Measurements from ENCODE around the gene NFKBIA.
"Not testable (repeated sequence)": the region's sequence is repeated elsewhere in the genome, so short reads cannot be mapped to it uniquely, and the experiment has no call there.

The NFKBIA gene

DNA sequence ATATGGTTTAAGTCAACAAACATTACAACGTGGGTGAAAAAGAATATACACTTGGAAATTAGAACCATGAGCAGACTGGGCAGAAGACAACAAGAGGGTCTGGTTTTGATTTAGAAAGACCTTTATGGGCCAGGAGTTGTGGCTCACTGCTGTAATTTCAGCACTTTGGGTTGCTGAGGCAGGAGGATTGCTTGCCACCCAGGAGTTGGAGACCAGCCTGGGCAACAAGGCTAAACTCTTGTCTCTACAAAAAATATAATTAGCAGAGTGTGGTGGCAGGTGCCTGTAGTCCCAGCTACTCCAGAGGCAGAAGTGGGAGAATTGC lies 2.7 kb upstream of the NFKBIA start:
- no peak for DNase-seq

GRCh38 chr14:35406506-35407305 lies 2.2 kb upstream of the NFKBIA start:
- peak; percentile 68 to 73 for DNase-seq

DNA sequence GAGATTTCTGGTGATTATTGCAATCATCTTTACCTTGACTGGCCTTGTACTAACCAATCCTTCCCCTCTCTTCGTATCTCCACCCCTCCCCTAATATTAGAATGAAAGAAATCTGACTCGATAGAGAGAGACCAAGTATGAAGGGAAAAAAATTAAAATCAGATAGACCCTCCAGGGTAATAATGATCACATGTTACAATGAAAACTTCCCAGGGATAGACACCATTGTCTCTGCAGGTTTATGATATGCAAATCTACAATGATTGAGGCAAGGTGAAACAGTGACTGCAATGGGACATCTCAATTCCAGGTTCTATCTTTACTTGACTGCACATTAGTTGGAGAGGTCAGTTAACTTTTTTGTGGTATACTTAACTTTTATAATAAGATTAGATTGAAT lies 1.5 kb upstream of the NFKBIA start:
- no peak for DNase-seq

GRCh38 chr14:35405304-35405996 lies 901 bp upstream of the NFKBIA start:
- no peak for DNase-seq

DNA sequence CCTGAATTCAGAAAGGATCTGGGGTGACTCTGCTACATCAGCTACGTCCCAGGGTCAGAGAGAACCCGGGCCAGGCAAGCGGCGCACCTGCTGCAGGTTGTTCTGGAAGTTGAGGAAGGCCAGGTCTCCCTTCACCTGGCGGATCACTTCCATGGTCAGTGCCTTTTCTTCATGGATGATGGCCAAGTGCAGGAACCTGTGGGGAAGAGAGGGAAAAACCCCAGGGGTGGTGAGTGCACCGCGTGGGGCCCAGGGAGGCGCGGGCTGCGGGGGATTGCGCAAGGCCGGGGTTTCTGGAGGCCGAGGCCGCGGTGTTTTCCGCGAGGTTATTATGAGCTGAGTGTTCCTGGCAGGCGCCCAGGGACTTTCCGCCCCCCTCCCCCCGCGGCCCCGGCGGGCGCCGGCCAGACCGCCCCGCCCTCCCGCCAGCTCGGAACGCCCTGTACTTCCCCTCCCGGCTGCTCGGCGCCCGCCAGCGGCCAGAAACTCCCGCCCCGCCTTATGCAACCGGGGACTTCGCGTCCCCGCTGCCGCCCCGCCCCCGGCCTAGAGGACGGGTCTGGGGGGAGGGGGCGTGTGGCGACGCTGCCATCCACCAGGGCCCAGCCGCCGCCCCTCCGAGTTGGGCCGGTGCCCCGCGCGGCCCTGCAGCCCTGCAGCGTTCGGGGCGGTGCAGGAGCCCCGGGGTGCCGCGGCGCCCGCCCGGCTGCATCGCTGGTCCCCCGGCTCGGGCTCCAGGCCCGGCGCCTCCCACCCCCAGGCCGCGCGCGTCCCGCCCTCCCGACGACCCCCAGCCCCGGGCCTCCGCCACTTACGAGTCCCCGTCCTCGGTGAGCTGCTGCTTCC lies 723 bp downstream of the NFKBIA start:
- peak; percentile 82 to 94 for DNase-seq

- peak; percentile 58 to 70 for DNase-seq
These were observed 1.4 kb downstream of the NFKBIA start for GRCh38 chr14:35403114-35403602.

- DNase-seq = peak; percentile 56 to 64
These were observed 2.0 kb downstream of the NFKBIA start for GRCh38 chr14:35402323-35403113.

- peak in 1 of 2 donors; percentile 67 for DNase-seq
These were observed 2.9 kb downstream of the NFKBIA start for GRCh38 chr14:35401422-35402265.

DNA sequence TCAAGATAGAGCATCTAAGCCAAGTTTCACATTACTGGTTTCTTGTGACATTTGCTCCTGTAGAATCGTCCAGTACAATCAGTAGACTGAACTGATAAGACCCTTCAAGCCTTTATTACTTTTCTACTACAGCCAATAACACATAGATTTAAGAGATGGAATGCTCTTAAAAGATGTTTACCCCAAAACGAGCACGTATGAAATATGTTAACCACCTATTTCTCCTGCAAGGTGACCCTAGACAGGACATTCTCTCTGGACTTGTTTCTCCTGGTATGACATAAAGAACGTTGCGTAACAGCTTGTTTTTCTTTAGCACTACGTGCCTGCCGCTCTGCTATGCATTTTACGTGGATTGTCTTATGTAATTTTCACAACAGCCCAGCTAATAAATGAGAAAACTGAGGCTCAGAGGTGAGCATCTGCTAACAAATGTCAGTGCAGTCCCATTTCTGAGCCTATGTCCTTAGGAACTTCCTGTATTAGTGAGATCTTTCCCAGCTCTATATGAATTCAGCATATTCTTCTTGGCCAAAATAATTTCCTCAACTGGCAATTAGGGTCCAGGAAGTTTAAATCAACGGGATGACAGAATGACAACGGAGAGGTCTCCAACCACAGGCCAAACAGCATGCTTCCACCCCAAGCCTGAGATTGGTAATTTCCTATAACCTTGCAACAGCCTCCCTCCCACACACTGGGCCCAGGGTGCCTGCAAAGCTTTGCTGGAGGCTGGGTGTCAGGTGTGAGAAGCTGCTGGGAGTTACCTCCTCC lies 3.7 kb downstream of the NFKBIA start:
- peak; percentile 62 to 77 for DNase-seq

DNA sequence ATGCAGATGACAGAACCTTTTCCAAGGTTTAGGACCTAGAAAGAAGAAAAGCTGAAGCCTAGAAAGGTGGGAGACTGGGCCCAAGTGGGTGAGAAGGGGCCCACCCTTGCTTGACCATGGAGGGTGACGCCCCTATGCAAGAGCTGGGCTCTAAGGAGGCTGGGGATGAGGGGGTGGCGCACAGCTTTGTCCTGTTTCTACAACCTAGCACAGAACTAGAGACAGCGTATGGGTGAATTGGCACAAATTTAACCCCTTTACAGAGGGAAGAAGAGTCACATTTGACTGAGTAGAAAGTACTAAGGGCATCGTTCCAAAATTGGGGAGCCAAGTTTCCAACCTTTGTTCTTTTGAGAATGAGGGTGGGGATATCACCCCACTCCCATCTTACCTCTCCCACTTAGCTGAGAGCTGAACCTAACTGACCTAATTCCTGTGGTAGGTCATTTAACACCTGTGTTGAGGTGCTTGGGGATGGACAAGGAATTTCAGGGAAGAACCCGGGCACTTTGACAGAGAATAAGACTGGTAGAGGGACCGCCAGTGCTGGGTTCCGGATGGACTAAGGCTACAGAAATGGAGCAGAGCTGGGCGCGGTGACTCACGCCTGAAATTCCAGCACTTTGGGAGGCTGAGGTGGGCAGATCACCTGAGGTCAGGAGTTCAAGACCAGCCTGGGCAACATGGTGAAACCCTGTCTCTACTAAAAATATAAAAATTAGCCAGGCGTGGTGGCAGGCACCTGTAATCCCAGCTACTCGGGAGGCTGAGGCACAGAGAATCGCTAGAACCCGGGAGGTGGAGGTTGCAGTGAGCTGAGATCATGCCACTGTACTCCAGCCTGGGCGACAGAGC lies 5.2 kb downstream of the NFKBIA start:
- peak; percentile 86 to 88 for DNase-seq

- peak; percentile 61 to 70 for DNase-seq
These were observed 6.4 kb downstream of the NFKBIA start for GRCh38 chr14:35398071-35398584.

DNA sequence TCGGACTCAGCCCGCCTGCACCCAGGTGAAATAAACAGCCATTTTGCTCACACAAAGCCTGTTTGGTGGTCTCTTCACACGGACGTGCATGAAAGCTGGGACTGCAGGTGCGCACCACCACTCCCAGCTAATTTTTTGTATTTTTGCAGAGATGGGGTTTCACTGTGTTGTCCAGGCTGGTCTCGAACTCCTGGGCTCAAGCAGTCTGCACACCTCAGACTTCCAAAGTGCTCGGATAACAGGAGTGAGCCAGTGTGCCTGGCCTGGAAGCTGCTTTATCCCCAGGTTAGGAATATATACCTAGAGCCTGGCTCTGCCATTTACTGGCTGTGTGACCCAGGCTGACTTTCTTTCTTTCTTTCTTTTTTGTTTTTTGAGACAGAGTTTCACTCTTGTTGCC lies 7.9 kb downstream of the NFKBIA start:
- not testable (repeated sequence) for DNase-seq

DNA sequence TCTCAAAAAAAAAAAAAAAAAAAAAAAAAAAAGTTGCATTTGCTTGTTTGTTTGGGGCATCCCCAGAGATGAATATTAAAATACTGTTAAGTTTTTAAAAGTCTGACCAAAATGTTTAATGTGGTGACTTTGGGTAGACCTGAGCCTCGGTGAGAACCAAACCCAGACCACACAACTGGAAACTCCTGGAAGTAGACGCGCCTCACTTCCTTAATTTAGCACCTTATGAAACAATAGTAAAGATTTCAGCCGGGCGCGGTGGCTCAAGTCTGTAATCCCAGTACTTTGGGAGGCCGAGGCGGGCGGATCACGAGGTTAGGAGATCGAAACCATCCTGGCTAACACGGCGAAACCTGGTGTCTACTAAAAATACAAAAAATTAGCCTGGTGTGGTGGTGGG lies 9.3 kb downstream of the NFKBIA start:
- peak in 1 of 2 donors; percentile 72 for DNase-seq

DNA sequence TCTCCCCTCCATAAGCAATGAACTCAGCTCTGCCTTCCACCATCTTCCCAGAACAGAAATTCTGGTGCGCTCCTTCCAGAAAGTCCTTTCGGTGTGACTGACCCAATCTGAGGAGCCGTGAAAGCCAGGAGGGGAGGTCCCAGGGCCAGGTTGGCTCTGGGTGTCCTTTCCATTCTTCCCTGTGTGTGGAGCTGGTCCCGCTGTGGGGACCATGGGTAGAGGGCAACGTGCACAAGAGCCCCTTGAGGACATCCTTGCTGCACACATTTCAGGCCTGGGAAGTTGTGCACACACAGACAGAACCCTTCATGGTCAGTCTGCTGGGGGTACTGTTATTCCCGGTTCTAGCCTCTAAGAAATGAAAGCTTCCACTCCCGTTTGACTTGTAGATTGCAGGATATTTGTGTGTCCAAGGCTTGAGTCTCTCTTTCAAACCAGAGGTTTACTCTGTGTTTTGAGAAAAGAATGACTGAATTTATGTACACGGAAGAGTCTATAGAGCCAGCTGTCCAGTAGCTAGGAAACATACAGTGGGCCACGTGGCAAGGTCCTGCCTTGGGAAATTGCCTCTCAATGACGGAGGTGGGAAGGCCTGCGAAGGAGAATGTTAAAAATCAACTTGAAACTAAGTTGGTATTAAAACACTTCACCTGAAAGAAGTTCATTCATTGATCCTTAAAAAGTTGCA lies 10.1 kb downstream of the NFKBIA start:
- no peak for DNase-seq

GRCh38 chr14:35393826-35394225 lies 10.7 kb downstream of the NFKBIA start:
- DNase-seq = no peak

DNA sequence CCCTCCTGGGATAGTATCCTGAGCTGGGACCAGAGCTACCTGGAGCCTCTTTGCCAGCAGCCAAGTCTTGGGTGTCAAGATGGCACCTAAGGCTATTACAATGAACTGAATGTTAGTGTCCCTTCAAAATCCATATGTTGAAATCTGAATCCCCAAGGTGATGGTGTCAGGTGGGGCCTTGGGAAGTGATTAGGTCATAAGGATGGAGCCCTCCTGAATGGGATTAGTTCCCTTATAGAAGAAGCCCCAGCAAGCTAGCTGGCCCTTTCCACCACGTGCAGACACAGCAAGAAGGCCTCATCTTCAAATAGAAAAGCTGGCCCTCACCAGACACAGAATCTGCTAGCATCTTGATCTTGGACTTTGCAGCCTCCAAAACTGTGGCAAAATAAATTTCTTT lies 12.4 kb downstream of the NFKBIA start:
- no peak for DNase-seq

DNA sequence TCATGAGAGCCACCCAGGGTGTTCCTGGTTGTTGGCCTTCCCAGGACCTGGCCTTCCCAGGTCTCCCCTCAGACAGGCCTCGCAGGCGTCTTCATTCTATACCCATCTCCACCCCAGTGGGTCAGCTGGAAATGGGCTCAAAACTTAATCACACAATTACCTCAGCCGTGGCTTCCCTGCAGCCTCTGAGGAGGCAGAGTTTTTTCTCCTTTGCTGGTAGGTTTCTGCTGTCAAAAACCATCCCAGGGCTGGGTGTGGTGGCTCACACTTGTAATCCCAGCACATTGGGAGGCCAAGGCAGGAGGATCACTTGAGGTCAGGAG lies 13.2 kb downstream of the NFKBIA start:
- DNase-seq = no peak

DNA sequence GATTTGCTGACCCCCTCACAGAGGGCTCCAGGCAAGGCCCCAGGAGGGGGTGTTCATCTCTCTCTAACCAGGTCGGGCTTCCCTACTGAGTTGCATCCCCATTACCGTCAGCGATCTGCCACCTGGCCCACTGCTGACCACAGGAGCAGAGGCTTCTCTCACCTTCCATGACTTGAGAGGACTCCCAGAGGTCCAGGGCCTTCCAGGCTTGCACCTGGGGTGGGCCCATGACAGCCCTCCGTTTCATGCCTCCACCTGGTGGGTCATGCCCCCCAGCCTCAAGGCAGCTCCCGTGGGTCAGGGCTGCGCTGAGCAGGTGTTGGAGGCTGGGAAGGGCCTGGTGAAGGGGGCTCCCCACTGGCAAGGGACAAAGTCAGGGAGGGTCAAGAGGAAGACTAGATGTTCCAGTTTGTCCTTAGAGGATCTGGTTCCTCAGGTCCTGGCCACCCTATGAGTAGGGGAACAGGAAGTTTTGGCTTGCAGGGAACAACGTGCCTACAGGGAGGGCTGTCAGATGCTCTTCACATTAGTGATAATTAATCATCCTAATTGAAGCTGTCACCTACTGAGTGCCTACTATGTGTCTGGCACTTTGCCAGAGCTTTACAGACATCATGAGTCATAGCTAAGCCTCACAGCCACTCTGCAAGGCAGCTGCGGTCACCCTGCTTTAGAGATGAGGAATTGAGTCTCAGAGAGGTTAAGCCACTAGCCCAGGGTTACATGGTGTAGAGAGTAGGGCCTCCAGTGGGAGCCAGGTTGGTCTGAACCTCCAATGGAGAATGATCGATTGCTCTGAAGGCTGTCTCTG lies 13.8 kb downstream of the NFKBIA start:
- peak; percentile 60 to 66 for DNase-seq

Measured in inflammatory macrophage treated with lipopolysaccharide for 1 hour (primary cell).